ENCODE data around the gene STIP1.

GRCh38 chr11:64146036-64146955, 39.7 kb upstream of the STIP1 start:
- no peak for TF ChIP-seq CTCF (IDR thresholded peaks at IDR 0.05)
- TF ChIP-seq POLR2A (IDR thresholded peaks at IDR 0.05) = no peak

All from lower leg skin (tissue), 3 donors.